Measurements from ENCODE around the gene CHD1. TPM values are rescaled to one million over a fixed set of nuclear protein-coding genes. Genes with fewer than 3 reads are reported as not detected.

CHD1 gene
- polyA plus RNA-seq, 5 donors: 46.5 to 71.7 (median 70.7) TPM

GRCh38 chr5:98905857-98906688 lies 22.7 kb downstream of the CHD1 start:
- peak in 1 of 2 donors; percentile 33 for DNase-seq

- DNase-seq: no peak
These were observed 24.0 kb downstream of the CHD1 start for GRCh38 chr5:98904780-98905179.

GRCh38 chr5:98902733-98903132 lies 26.1 kb downstream of the CHD1 start:
- DNase-seq: no peak

GRCh38 chr5:98899456-98899855 lies 29.4 kb downstream of the CHD1 start:
- DNase-seq: no peak

DNA sequence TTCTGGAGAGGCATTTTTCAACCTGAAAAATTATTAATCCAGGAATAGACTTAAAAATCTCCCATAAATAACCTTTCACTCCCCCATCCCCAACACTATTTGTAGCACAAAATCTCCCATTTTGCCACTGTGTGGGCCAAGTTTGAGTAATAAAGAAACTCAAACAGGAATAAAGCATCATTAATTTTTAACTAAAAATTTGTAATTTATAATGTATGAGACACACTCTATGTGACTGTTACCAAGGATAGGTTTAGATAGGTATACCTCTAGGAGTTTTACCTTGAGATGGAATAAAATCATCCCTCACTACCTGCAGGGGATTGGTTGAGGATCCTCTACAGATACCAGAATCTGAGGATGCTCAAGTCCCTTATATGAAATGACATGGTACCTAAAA lies 30.1 kb downstream of the CHD1 start:
- no peak for DNase-seq

DNA sequence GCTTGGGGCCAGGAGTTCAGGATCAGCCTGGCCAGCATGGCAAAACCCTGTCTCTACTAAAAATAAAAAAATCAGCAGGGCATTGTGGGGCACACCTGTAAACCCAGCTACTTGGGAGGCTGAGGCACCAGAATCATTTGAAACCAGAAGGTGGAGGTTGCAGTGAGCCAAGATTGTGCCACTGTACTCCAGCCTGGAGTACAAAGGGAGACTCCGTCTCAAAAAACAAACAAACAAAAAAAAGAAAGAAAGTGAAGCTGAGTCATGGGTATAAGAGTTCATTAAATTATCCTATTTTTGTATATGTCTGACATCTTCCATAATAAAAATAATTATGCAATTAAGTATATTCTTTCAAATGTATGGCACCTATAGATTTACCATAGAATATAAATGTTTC lies 37.2 kb downstream of the CHD1 start:
- no peak for DNase-seq

- no peak for DNase-seq
These were observed 48.2 kb downstream of the CHD1 start for GRCh38 chr5:98880598-98880997.

DNA sequence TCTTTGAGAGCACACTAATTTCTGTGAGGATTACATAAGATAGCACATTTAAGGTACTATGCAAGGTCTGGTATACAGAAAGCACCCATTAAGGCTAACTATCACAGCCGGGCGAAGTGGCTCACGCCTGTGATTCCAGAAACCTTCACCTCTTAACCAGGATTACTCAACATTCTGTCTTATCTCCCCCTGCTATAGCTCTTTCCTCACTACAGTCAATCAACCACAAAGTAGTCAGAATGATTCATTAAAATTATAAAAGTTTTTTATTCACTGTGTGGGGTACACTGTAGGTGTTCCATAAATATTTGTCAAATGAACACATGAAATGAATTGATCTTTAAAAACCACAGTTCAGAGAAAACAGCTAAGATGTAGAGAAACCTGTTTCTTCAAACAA lies 48.7 kb downstream of the CHD1 start:
- no peak for DNase-seq

DNA sequence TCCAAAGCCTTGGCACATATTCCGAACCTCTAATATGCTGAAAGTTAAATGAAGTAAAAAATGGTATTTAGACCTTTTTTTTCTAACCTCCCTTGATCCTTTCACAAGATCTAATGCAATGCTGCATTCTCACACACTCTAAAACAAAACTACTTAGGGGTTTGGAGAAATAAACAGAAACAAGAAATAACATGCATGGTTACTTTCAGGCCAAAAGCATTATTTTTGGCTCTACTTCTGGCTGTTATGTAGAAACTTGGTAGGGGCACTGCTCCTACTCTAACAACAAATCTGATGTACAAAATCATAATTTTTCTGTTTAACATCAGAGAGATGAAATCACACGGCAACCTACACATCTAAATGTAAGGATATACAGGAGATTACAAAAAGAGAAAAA lies 51.2 kb downstream of the CHD1 start:
- no peak for DNase-seq

- DNase-seq: no peak
These were observed 56.1 kb downstream of the CHD1 start for GRCh38 chr5:98872674-98873073.

DNA sequence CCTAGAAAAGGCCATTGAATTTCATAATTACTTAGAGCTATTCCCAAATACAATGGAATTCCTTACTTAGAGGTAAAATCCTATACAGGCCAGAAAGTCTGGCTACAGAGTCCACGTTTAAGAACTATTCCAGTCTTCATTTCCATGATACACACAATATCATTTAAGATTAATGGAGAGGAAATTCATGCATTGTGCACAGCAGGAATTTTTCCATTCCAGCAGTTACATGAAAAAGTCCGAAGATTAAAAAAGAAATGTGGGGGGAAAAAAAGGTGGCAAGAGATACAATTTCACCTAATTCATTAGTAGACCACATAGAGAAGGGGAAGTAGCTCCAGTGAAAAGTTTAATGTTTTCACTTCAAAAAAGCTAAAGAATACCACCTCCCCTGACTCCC lies 63.1 kb downstream of the CHD1 start:
- DNase-seq: no peak

GRCh38 chr5:98847054-98847453 lies 81.8 kb downstream of the CHD1 start:
- no peak for DNase-seq

DNA sequence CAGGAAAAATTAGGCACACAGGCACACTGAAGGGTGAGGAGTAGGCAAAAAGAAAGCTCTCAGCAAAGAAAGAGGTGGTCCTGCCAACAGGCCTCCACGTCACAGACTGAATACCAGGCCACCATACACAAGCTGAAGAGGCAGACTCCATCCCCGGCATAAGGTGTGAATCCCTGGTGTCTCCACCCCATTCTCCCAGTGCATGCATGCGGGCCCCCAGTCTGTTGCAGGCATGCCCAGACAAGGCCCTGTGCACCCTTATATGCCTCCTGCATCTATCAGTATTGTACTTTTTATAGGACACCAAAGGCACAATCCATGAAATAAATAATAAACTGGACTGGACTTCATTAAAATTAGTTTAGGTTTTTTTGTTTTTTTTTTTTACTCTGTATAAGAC lies 82.3 kb downstream of the CHD1 start:
- no peak for DNase-seq

DNA sequence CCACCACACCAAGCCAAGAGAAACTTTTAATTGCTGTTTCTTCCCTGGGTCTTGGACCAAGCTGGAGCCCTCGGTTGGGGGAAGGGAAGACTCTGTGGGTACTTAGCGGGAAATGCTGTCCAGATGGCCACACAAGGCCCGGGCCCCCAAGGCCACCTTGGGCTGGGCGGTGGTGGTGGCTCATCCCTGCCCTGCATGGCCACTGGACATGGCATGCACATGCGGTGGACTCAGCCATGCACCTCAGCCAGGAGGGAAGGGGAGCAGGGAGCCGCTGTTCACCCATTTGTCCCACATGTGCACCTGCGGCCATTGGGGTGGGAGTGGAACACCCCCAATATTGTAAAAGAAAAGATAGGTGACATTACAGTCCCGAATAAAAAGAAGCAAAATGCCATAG lies 82.9 kb downstream of the CHD1 start:
- DNase-seq: no peak

- no peak for DNase-seq
These were observed 83.9 kb downstream of the CHD1 start for GRCh38 chr5:98844865-98845264.

- DNase-seq: no peak
These were observed 85.3 kb downstream of the CHD1 start for GRCh38 chr5:98843481-98843880.

DNA sequence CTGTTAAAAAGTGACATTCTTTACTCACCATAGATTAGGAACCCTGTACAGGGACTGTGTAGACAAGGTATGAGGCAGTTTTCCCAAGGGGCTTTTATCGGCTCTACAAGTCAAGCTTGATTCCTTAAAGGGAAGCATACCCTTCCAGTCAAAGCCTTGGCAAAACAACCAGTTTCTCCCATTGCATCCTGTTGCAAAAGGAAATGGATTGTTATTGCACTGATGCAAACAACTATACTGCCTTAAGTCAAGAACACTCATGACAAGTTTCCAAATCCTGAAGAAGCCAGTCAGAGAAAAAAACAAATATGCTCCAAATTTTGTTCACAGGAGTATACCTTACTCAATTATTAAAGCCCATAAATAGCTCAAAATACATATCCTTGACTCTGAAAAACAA lies 87.9 kb downstream of the CHD1 start:
- no peak for DNase-seq

DNA sequence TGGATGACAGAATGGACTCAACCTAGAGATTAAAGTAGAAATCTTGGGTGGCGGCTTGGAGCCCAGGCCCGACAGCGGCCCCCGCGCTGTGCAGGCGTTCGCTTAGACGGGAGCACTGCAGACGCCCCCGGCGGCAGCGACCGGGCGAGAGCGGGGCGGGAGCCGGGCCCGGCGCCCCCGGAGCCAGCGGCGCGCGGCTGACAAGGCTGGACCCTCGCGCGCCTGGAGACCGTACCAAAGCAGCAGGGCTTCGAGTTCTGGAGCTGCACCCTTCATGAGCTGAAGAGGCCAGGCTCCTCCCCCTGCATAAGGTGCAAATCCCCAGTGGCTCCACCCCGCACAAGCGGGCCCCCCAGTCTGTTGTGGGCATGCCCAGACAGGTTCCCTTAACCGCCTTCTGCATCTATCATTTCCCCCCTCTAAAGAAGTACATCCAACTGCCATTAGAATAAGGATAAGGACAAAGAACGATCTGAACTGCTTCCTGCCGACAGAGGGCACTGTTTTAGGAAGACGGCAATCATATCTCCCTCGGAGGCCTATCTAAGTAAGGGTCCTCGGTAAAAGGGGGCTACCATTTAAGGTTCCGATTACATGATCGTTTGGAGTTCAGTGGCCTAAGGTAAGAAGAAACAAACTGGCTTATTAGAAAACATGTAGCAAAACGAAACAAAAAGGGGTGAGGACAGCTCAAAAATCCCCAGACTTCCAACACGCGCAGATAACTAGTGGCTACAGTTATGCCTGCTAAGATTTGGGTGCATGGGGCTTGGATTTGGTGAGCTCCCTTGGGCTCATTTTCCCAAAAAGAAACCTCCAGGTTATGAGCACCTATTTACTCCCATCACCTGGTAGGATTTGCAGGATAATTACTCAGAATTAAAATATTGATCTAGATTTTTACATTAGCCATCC lies 89.1 kb downstream of the CHD1 start:
- no peak for DNase-seq

DNA sequence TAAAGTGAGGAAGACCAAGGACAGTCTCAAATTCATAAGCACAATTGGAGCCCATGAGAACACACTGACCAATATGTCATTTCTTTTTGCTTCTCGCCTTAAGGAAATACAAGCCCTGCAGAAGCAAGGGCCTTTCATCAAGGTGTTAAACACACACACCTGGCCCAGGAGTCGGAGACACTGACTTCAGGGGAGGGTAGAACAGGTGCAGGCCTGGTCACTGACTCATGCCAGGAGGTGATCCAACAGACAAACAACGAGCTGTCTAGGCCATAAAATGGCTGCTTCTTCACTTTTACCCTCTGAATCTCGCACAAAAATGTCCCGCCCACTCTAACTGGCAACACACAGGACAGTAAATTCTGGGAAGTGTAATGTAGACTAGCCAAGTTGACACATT lies 92.6 kb downstream of the CHD1 start:
- no peak for DNase-seq

DNA sequence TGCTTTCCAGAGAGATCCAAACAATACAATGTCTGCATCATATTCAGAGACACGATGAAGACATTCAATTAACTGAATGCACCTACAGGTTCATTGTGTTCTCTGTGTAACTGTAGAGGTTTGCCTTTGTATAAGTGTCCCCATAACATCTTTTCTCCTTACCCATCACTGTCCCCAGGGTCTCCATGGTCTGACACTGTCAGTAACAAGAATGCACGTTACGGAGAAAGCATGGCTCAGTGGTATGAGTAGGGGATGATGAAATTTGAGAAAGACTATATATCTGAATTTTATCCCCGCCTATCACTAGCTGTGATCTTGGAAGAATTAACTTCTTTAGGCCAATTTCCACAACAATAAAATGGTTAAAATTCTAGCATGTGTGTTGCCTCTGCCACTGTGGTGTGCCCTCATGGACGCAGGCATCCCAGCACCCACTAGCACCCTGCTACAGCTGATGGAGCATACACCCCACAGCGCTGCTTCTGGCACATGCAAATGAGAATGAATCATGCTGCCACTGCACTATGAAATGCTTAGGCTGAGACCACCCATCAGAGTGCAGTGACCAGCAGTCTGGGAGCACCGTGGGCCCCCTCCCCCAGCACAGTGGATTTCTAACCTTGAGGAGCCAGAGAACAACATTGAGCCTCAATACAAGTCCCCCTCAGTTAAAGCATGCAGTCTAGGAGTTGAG lies 101.1 kb downstream of the CHD1 start:
- DNase-seq: no peak

- DNase-seq: no peak
These were observed 101.6 kb downstream of the CHD1 start for GRCh38 chr5:98827161-98827560.
